Activated naive CD4-positive, alpha-beta T cell (primary cell): ENCODE measurements around the gene COMMD1.

Experiments
- DNase-seq, 4 experiments: peaks; one replicate each; lab custom pipeline; 2025; lab: John Stamatoyannopoulos, UW

COMMD1 gene

DNA sequence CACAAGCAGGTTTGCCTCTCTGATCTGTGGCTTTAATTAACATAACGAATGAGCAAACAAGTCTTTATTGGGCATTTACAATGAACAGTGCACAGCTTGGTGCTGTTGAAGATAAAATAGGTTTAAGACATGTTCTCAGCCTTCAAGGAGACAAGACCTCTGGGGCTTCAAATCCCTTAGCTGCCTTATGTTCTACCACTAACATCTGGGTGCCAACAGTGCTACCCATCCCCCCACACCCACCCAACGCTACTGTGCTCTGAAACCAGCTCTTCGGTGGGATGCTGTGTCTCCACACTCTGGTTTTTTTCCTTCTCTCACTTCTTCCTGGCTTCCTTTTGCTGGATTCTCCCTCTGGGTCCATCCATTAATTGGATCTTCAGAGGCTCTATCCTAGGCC, 276.4 kb downstream of the COMMD1 start:
- no peak for DNase-seq

DNA sequence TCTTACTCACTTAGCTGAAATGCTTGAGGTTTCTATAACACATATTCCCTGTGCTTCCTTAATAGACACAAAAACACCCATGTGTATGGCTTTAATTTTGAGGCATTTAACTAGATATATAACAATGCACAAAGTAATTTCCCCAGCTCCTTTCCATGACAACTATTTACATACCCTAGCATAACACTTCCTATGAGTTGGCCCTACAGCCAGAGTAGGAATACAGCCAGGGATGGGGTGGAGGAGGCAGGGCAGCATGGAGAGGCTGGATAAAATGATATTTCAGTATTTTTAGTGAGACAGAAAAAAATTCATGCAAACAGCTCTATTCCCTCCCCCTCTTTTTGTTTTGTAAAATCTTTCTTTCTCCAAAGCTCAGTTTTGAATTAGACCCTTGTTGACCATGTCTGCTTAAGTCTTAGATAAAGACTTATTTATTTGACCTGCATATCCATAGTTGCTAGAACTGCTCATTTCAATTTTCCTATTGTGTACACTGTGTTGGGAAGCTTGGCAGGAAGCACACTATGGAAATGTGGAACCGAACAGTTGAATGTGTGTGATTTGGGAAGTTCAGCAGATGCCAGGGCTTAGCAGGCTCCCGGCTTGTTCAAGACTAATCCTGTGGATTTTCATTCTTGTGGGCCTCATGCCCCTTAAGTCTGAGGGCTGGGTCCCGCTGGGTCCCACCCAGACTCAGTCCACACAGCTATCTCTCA, 279.2 kb downstream of the COMMD1 start:
- no peak for DNase-seq
